Stimulated activated CD4-positive, alpha-beta T cell treated with anti-CD3 and anti-CD28 coated beads, TNF-alpha, amount 100 ng/mL, for 4 hours (primary cell): ENCODE results near the gene LRRC7.

Source experiments
- DNase-seq, 3 experiments: peaks; one replicate each; pipeline ENCODE4 v3.0.0-alpha.2; 2020; ENCODE audit warnings: low read depth in 3 of 3

Gene LRRC7

GRCh38 chr1:69567652-69568420 is at the start of gene LRRC7:
Gene LRRC7, plus strand, starts transcription at chr1:69567922. Its CDS starts 718 bp downstream, at chr1:69568640.
- no peak for DNase-seq

- no peak for DNase-seq
Observed at GRCh38 chr1:69519006-69519405, 48.7 kb upstream of the LRRC7 start.

- no peak for DNase-seq
Observed at GRCh38 chr1:69520326-69520725, 47.4 kb upstream of the LRRC7 start.

GRCh38 chr1:69523032-69523431 is 44.7 kb upstream of the LRRC7 start:
- DNase-seq: no peak

- no peak for DNase-seq
Observed at GRCh38 chr1:69523461-69523860, 44.3 kb upstream of the LRRC7 start.

- no peak for DNase-seq
Observed at GRCh38 chr1:69524015-69524414, 43.7 kb upstream of the LRRC7 start.

GRCh38 chr1:69527273-69527672 is 40.4 kb upstream of the LRRC7 start:
- no peak for DNase-seq

- DNase-seq: no peak
Observed at GRCh38 chr1:69528376-69528775, 39.3 kb upstream of the LRRC7 start.

GRCh38 chr1:69533343-69533742 is 34.4 kb upstream of the LRRC7 start:
- DNase-seq: no peak

GRCh38 chr1:69534829-69535228 is 32.9 kb upstream of the LRRC7 start:
- no peak for DNase-seq

GRCh38 chr1:69535490-69535889 is 32.2 kb upstream of the LRRC7 start:
- no peak for DNase-seq

GRCh38 chr1:69540052-69540451 is 27.7 kb upstream of the LRRC7 start:
- no peak for DNase-seq

GRCh38 chr1:69551476-69552324 is 16.0 kb upstream of the LRRC7 start:
- DNase-seq: no peak

GRCh38 chr1:69553726-69554125 is 14.0 kb upstream of the LRRC7 start:
- DNase-seq: no peak

- DNase-seq: no peak
Observed at GRCh38 chr1:69568421-69569174, 876 bp downstream of the LRRC7 start.

GRCh38 chr1:69569175-69569541 is 1.4 kb downstream of the LRRC7 start:
- no peak for DNase-seq

- DNase-seq: no peak
Observed at GRCh38 chr1:69569576-69570328, 2.0 kb downstream of the LRRC7 start.

GRCh38 chr1:69570356-69570755 is 2.6 kb downstream of the LRRC7 start:
- no peak for DNase-seq

GRCh38 chr1:69572921-69573320 is 5.2 kb downstream of the LRRC7 start:
- no peak for DNase-seq

GRCh38 chr1:69573911-69574310 is 6.2 kb downstream of the LRRC7 start:
- DNase-seq: no peak

- no peak for DNase-seq
Observed at GRCh38 chr1:69585666-69586065, 17.9 kb downstream of the LRRC7 start.

- no peak for DNase-seq
Observed at GRCh38 chr1:69587391-69587790, 19.7 kb downstream of the LRRC7 start.
